HG02852 (cell line): ENCODE measurements around the gene SLFN12.
"Not testable (repeated sequence)": the region's sequence is repeated elsewhere in the genome, so short reads cannot be mapped to it uniquely, and the experiment has no call there.

ENCODE experiments used
- ATAC-seq: cut with Tn5 transposase; IDR thresholded peaks from one replicate; pipeline ENCODE4 v1.9.1; 2021; ENCODE audit warnings: mild to moderate bottlenecking, moderate library complexity; ENCODE audit not compliant: unreplicated experiment

The SLFN12 gene

DNA sequence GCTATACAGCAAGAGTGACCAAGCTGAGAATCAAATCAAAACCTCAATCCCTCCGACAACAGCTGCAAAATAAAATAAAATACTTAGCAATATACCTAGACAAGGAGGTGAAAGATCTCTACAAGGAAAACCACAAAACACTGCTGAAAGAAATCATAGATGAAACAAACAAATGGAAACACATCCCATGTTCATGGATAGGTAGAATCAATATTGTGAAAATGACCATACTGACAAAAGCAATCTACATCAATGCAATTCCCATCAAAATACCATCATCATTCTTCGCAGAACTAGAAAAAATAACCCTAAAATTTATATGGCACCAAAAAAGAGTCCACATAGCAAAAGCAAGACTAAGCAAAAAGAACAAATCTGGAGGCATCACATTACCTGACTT is 17.6 kb downstream of the SLFN12 start:
- ATAC-seq: not testable (repeated sequence)

DNA sequence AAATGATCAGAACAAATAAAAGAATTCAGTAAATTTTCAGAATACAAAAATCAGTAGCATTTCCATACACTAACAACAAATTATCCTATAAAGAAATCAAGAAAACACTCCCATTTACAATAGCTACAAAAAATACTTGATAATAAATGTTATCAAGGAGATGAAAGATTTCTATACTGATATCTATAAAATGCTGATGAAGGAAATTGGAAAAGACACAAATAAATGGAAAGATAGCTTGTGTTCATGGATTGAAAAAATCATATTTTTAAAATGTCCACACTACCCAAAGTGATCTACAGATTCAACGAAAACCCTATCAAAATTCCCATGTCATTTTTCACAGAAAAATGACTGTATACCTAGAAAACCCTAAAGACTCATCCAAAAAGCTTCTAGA is 18.1 kb downstream of the SLFN12 start:
- ATAC-seq: no peak

DNA sequence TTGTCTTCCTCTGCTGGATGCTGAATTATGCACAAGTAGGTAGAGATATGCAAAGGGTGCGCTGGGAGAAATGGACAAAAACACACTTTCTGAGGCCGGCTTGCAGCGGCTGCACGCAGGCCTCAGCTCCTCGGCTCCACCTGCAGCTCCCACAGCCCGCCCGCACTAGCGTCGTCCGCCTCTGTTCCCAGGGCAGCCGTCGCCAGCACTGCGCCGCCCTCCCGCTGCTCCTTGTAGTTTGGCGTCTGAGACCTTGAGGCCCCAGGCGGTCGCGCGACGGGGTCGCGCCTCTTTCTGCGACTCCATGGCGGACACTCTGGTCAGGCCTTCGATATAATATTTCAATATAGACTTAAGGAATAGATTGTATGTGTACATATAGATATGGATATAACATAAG is 24.8 kb downstream of the SLFN12 start:
- ATAC-seq: no peak

DNA sequence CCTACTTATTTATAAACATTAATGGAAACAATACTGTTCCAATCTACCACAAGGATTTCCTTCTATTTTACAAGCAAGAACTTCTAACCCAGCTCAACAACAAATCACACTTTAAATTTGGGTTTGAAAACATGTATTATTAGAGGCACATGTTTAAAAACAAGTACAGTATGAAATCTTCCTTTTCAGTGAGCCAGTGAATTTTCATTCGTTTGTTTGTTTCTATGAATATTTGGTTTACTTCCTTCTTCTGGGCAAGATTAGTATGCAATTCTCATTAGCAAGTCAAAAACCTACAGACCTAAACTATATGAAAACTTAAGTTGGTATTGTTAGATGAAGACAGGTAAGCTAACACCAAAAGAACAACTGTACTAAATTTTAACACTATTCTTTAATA is 25.7 kb downstream of the SLFN12 start:
- no peak for ATAC-seq

DNA sequence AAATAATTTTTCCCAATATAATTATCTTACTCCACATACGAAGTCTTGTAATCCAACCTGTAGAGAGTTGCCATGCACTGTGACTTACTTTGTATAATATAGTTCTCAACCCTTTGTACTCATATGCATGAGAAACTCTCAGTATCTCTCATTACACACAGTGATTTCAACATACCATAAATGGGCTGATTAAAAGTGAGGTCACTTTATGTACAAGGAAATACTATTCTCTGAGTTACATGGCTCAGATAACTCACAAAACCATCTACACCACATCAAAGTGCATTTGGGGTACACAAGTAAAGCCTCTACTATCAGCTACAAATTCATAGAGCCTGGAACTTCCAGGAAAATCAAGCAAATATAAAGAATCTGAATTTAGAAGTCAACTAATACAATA is 27.9 kb downstream of the SLFN12 start:
- no peak for ATAC-seq

DNA sequence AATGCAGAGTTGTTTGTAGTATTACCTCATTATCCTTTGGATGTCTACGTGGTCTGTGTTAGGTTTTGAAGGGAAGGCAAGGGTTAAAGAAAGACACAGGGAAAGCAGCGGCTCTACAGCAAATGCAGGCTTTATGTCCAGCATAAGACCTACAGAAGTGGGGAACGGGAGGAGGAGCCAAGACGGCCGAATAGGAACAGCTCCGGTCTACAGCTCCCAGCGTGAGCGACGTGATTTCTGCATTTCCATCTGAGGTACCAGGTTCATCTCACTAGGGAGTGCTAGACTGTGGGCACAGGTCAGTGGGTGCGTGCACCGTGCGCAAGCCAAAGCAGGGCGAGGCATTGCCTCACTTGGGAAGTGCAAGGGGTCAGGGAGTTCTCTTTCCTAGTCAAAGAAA is 38.5 kb downstream of the SLFN12 start:
- ATAC-seq: not testable (repeated sequence)

DNA sequence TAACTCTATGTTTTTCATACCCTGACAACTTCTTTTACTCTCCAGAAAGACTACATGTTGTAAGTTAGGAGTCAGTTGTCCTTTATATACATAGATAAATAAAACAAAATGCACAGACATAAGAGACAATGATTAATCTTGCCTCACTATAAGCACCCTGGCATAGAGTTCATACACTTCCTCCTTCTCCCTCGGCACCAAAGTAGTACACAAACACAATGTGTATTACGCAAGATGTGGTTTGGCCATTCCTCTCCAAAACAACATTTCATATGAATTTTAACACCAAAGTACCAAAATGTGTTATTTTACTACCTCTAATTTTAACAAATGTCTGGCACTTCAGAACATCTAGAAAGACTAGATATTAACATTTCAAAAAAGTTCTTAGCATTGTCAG is 41.6 kb downstream of the SLFN12 start:
- no peak for ATAC-seq

DNA sequence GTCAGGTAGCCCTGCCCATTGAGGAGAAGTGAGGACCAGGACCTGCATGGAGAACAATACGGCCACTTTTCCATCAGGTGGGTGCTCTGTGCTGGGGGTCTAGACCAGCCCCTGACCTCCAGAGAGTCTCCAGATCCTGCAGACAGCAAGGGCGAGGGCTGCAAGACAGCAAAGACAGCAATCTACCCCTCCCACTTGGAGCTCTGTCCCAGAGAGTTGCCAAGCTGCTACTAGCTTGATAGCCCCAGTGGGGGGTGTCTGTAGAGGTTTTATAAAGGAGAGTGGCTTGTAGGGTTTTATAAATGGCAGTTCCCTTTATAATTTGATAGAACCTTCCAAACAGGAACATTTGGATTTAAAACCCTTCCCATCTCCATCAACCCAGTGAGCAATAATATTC is 42.1 kb downstream of the SLFN12 start:
- no peak for ATAC-seq

DNA sequence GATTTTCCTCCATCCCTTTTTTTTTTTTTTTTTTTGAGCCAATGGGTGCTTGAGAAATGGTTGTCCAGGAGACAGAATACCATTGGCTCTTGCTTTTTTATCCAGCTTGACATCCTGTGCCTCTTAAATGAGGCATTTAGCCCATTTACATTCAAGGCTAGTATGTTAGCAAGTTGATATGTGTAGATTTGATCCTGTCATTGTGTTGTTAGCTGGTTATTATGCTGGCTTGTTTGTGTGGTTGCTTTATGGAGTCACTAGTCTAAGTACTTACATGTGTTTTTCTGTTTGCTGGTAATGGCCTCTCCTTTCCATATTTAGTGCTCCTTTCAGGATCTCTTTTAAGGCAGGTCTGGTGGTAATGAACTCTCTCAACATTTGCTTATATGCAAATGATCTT is 44.8 kb downstream of the SLFN12 start:
- no peak for ATAC-seq

DNA sequence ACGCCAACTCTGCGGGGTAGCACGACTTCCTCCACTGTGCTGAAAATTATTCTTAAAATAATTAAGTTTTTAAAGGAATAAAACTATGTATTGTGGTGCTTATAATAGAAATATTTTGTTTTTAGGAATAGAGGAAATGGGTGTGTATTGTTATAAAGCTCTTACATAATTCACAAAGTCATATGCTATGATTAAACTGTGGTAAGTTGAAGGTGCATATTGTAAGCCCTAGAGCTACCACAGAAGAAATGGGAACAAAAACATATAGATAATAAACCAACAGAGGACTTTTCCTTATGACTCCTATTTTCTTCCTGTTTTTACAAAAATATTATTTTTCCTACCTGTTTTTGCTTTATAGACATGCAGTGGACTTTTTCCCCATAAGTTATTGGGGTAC is 54.6 kb downstream of the SLFN12 start:
- ATAC-seq: no peak

DNA sequence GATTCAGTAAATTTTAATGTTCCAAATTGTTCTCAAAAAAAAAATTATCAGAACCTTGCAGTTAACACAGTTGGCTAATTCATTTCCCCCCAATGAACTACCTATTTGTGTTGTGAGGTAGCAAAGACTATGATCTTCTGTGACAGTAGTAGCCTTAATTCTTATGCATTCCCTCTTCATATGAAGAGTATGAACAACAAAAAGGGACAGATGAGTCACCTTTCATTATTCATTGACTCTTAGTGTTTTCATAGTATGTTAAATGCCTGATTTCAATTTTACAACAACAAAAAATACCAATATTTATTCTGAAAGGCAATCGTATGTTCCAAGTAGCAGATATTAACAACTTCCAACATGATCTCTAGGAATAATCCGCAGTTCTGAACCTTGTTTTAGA is 55.2 kb downstream of the SLFN12 start:
- ATAC-seq: no peak

DNA sequence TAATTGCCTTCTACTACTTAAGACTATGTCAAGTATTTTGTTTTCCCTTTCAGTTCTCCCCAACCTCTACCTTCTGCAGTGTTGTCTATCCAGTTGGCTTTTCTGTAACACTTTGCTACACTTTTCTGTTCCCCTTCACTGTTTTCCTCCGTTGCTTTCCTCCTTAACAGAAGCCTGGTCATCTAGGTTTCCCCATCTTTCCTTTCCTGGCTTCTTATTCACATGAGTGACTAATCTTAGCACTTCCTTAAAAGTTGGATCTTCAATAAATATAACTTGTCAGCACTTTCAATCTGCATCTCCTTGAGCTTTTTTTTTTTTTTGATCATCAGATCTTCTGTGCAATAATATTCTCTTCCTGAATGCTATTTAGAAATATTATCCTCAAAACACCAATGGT is 56.1 kb downstream of the SLFN12 start:
- ATAC-seq: no peak

DNA sequence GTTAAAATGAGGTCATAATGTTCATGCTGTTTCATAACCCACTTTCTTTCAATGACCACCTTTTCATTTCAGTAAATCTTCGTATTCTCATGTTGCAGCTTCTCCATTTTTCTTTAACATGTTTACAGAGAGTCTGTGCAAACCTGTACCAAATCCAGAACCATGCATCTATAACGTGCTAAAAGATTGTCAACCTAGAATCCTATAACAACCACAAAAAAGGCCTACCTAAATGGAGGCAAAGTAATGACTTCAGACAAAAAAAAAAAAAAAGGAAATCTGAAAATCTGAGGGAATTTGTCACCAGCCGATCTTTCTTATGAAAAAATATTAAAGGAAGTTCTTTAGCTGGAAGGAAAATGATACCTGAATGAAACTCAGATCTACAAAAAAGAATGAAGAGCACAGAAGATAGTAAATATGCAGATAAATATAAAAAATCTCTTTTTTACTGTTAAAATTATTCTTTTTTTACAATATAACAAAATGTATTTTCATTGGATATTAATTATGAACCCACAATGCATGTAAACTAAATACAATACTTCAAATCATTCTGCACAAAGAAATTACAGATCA is 57.4 kb downstream of the SLFN12 start:
- no peak for ATAC-seq

DNA sequence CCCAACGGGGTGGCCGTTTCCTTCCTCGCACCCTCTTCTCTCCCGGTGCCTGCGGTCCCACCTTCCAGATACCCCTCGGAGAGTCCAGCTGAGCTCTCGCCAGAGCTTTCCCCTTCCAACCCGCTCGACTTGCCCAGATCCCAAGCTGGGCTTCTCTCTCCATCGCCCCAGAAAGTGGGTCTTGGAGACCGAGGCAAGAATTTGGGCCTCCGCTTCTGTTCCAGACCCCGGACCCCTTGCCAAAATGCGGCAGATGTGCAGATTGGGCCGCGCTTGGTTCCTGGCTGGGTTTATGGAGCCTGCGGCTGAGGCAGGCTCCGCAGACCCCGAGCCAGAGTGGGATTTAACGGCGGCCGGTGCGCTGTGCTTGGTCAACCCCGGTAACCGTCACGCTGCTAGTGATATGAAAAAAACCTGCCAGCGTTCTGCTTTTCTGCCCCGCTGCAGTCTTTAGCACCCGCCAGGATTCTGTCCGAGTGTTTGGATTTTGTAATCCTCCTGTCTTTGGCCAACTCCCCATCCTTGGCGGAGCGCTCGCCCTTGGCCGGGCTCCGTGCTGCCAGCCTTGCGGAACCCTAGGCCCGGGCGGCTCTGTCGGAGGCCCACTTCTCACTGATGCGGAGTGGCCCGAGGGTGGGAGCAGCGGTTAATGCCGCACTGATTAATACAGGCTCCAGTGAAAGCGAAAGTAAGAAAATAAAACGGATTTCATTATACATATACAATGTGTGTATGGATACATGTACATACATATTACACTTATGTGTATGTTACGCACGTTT is 58.1 kb downstream of the SLFN12 start:
- peak; percentile 37 for ATAC-seq

DNA sequence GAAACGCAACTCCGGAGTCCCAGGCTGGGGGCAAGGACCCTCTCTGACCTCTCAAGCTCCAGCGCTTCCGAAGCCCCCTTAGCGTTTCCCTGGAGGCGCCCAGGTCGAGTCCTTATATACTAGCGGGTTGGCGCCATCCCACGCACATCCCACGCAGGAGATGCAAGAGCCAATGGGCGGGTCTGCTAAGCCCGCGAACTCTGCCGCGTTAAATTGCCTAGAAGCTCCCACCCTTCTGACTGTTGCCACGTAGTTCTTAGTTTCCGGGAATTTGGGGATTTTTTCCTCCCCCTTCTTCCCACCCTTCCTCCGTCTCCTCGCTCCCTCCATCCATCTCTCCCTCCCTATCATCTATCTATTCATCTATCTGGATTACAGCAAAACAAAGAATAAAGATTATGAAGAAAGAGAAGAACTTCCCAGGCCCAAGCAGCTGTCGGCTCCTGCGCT is 58.7 kb downstream of the SLFN12 start, which contains the start of gene SLFN11:
TSS of gene SLFN11 (minus strand) at position 88 of the 450 bp plus-strand sequence. CDS start 9,814 bp downstream, outside the sequence.
- no peak for ATAC-seq

DNA sequence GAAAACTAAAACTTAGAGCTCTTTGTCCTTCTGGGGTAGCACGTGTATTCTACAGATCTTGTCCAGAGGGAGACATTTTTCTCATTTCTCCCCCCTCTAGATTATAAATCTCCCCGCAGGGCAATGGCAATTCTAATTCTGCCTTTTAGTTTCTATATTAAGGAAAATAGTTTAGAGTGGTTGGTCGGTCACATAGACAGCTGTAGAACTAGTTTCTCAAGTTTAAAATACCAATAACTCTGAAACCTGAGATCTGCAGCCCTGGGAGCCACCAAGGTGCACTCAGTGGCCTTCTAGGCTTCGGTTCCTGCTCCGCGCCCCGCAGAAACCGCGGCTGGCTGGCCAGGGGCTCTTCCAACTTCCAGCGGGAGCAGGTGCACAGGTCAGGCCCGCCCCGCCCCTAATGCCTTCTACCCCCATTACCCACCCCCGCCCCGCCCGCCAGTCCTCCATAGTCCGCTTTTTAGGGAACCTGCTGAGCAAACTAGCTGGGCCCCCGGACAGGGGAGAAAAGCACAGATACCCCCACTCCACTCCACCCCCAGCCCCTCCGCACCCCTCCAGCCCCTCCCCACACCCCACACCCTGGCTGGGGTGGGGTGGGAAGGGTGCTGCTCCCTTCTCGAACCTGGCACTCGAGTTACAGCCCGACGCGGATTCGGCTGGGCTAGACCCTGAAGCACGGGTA is 59.3 kb downstream of the SLFN12 start:
- ATAC-seq: no peak

DNA sequence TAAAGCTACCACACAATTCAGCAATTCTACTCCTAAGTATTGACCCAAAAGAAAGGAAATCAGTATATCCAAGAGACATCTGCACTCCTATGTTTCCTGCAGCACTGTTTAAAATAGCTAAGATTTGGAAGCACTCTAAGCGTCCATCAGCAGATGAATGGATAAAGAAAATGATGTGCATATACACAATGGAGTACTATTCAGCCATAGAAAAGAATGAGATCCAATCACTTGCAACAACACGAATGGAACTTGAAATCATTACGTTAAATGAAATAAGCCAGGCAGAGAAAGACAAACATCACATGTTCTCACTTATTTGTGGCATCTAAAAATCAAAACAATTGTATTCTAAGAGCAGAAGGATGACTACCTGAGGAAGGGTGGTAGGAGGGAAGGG is 60.4 kb downstream of the SLFN12 start:
- no peak for ATAC-seq

DNA sequence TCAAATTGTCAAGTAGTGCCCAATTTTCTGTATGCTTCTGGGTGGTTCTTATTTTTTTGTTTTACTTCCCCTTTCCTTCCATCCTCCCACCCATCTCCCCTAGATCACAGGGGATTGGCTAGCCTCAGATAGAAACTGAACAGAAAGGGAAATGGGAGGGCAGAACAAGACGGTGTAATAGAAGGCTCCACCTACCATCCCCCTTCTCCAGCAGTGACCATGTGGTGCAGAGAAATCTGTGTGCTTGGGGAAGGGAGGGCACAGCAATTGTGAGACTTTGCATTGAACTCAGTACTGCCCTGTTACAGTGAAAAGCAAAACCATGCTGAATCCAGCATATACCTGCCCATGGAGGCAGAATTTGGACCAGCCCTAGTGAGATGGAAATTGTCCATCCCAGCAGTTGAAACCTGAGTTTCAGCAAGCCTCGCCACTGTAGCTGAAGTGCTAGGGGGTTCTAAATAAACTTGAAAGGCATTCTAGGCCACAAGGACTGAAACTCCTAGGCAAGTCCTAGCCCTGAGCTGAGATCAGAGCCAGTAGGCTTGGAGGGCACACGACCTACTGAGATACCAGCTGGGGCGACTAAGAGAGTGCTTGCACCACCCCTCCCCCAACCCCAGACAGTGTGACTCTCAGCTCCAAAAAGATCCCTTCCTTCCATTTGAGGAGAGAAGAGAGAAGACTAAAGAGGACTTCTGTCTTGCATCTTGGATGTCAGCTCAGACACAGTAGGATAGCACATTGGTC is 64.0 kb downstream of the SLFN12 start:
- peak; percentile 95 for ATAC-seq

DNA sequence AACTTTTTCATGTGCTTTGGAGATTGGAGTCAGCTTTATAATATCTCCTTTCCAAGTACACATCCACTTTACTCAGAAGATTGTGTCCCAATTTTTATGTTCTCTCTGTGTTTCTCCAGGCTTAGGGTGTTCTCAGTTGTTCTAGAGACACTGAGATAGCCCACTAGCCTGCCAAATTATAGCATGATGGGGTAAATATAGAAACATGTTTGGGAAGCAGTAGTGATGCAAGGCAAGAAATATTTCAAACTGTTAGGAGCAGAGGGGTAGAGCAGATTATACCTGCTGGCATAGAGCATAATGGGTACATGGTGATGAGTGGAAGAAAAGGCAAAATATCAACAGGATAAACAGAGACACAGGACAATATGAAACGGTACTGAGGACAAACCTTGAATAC is 71.3 kb downstream of the SLFN12 start:
- no peak for ATAC-seq
